GM12865 (cell line): ENCODE results near the gene ACIN1.

Experiments
- DNase-seq: peaks from one replicate; pipeline ENCODE4 v3.0.0; 2010; ENCODE audit warnings: low read depth
- H3K4me3 ChIP-seq: 2 replicates; pipeline ENCODE4 v1.5.1; 2011; ENCODE audit warnings: mild to moderate bottlenecking, low read depth, low read length, control low read depth
- CTCF ChIP-seq: IDR thresholded peaks from 2 replicates; pipeline ENCODE4 v1.5.1; 2011; ENCODE audit warnings: low read length, control low read depth, low read depth, inconsistent platforms; ENCODE audit not compliant: insufficient read depth; ENCODE audit errors: missing control alignments

ACIN1 gene

GRCh38 chr14:23079716-23080115 is 15.2 kb downstream of the ACIN1 start:
- H3K4me3 ChIP-seq: no peak overlapping the region

GRCh38 chr14:23078692-23079116 is 16.2 kb downstream of the ACIN1 start:
- H3K4me3 ChIP-seq: no peak overlapping the region
- DNase-seq: no peak
- no peak for TF ChIP-seq CTCF

More at GRCh38 chr14:23079716-23080115, 15.2 kb downstream of the ACIN1 start:
- TF ChIP-seq CTCF: no peak
- DNase-seq: no peak

GRCh38 chr14:23077962-23078361 is 17.0 kb downstream of the ACIN1 start:
- H3K4me3 ChIP-seq: no peak overlapping the region
- DNase-seq: no peak
- no peak for TF ChIP-seq CTCF

GRCh38 chr14:23076785-23077408 is 18.0 kb downstream of the ACIN1 start:
- no peak overlapping the region for H3K4me3 ChIP-seq
- peak; percentile 51 for TF ChIP-seq CTCF
- DNase-seq: no peak

GRCh38 chr14:23074906-23075305 is 20.0 kb downstream of the ACIN1 start:
- no peak overlapping the region for H3K4me3 ChIP-seq
- TF ChIP-seq CTCF: no peak
- DNase-seq: no peak

GRCh38 chr14:23071921-23072539 is 22.9 kb downstream of the ACIN1 start:
- no peak for TF ChIP-seq CTCF
- H3K4me3 ChIP-seq: peak overlapping the region; percentile 87
- DNase-seq: no peak

GRCh38 chr14:23071244-23071920 is 23.6 kb downstream of the ACIN1 start:
- peak; percentile 89 for DNase-seq
- H3K4me3 ChIP-seq: peak overlapping the region; percentile 87
- no peak for TF ChIP-seq CTCF
